ENCODE results near the gene BLOC1S5.

The BLOC1S5 gene, protein sequence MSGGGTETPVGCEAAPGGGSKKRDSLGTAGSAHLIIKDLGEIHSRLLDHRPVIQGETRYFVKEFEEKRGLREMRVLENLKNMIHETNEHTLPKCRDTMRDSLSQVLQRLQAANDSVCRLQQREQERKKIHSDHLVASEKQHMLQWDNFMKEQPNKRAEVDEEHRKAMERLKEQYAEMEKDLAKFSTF

DNA sequence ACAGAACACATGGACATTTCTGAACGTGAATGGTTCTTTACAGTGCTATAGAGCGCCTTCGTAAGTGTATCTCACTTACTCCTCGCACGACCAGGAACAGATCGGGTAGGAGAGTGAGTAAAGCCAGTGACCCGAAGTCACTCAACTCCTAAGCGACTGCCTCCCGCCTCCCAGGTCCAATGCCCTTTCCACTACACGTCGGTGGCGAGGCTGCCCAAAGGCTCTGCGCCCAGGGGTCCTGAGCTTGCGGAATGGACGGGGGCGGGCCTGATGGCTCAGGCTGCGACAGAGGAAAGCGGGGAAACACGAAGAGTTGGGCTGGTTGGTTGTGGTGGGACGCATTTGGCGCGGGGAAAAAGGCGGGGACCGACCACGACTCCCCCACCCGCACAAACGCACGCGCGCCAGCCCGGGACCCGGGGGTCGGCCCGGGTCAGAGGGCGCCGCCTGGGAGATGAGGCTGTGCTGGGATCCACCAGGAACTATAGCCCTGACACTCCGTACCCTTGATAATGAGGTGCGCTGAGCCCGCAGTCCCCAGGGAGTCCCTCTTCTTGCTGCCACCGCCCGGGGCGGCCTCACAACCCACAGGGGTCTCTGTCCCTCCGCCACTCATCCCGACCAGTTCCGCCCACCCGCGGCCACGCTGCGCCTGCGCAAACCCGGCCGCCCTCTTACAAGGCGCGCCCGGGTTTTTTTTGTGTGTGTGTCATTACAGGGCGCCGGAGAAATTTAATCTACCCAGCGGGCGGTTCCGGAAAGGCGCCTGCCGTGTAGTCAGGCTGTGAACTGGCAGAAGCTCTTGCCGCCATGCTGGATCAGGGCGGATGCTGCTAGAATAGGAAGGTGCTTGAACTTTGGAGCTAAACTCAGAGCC is at the start of gene BLOC1S5:
TSS of gene BLOC1S5 (minus strand) at position 629 of the 877 bp plus-strand sequence. CDS start at position 616, 13 bp downstream.
- DNase-seq = peak; percentile 99

DNA sequence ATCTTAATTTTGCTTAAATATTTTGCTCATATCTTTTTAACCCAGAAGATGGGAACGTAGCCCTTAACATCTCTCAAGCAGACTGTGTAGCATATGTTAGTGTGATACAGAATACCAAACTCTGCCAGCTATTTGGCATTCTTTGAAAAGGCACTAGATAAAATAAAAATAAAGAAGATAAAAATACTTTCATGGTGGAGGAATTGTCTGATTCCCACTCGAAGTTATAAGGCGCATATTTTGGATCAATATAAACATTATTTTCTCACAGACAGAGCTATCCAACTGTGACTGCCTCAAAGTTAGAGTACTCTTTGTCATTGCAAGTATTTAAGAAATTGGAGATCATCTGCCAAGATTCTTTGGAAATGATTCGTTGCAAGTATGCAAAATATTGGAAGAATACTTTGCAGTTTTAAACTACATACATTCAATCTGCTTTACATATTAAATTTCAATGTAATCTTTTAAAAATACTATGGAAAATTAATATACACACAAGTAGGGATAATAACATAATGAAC is 49.0 kb upstream of the BLOC1S5 start:
- DNase-seq = no peak

- DNase-seq = no peak
Measured at GRCh38 chr6:8110725-8111124, 46.5 kb upstream of the BLOC1S5 start.

GRCh38 chr6:8110117-8110721 is 46.0 kb upstream of the BLOC1S5 start:
- no peak for DNase-seq

GRCh38 chr6:8108759-8109539 is 44.8 kb upstream of the BLOC1S5 start:
- no peak for DNase-seq

DNA sequence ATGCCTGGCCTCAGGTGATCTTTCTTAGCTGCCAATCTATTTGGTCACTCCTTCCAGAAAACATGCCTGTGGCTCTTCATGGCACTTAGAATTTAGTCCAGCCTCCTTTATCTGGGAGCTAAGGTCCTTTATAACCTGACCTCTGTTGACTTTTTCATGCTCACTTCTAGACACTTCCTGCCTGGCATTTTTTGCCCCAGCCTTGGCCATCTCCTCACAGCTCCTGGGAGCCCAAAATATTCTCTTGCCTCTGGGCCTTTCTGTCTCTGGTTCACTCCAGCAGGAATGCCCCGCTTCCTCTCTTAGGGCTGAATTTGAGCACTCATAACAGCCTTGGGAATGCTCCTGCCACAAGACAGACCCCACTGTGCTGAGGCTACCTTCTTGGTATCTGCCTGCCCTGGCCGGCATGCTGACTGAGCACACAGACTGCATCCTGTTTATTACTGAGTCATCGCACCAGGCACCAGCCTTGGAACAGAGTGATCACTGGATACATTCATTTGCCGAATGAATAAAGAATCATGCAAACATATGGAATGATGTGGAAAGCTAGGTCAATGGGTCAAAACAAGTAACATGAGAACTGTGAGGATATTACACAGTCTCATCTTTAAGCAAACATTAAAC is 44.0 kb upstream of the BLOC1S5 start:
- DNase-seq = no peak

DNA sequence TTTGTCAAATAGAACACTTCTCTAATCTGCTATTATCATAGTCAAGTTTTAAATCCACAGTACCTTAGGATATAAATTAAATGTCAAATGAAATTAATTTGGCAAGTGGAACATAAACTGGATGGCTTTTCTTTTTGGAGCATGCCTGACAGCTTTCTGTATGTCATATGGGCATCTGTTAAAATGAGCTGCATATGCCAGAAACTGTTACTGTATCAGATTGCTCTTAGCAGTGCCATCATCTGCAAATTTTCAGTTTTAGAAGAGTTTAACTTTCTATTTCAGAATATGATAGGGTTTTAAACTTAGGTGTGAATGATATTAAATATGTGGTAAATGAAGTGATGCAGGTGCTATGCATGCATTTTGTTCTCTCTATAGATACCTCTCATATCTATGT is 41.6 kb upstream of the BLOC1S5 start:
- DNase-seq = no peak

DNA sequence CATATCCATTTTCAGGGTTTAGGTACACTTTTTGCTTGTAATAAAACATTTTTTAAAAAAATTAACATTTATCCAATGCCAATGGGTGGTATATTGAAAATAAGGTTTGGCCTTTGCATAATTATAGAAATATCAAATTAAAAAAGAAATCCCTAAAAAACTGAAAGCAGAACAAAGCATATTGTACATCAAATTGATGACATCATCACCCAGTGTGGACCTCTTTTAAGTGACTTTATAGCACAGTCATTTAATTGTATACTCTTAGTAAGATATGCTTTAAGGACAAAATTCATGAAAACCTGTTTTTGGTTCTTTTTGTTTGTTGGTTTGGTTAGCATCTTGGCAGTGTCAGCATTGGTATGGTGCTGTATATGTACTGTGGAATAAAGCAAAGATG is 39.5 kb upstream of the BLOC1S5 start:
- DNase-seq = no peak

- DNase-seq = peak; percentile 99
Measured at GRCh38 chr6:8102122-8102958, 38.2 kb upstream of the BLOC1S5 start, which contains the start of gene EEF1E1. EEF1E1 (minus strand) TSS chr6:8102548; CDS start chr6:8102521, 27 bp downstream.

GRCh38 chr6:8100159-8100854 is 36.1 kb upstream of the BLOC1S5 start:
- no peak for DNase-seq

- no peak for DNase-seq
Measured at GRCh38 chr6:8090650-8091049, 26.5 kb upstream of the BLOC1S5 start.

DNA sequence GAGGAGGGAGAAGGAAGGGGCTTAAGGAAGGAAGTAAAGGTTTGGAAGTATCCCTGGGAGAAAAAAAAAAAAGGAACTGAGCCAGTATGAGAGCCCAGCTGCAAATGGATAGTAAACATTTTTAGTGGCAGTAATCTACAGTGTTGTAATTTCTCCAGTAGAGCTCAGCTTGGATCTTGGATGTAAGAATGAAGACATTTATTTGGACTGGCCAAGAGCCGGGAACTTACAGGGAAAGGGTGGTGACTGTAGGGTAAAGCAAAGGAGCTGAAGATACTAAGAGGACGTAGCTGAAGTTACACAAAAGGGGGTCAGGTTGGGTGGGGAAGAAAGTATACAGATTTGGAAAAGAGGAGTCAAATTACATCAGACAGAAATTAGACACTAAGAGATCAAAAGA is 24.7 kb upstream of the BLOC1S5 start:
- no peak for DNase-seq

DNA sequence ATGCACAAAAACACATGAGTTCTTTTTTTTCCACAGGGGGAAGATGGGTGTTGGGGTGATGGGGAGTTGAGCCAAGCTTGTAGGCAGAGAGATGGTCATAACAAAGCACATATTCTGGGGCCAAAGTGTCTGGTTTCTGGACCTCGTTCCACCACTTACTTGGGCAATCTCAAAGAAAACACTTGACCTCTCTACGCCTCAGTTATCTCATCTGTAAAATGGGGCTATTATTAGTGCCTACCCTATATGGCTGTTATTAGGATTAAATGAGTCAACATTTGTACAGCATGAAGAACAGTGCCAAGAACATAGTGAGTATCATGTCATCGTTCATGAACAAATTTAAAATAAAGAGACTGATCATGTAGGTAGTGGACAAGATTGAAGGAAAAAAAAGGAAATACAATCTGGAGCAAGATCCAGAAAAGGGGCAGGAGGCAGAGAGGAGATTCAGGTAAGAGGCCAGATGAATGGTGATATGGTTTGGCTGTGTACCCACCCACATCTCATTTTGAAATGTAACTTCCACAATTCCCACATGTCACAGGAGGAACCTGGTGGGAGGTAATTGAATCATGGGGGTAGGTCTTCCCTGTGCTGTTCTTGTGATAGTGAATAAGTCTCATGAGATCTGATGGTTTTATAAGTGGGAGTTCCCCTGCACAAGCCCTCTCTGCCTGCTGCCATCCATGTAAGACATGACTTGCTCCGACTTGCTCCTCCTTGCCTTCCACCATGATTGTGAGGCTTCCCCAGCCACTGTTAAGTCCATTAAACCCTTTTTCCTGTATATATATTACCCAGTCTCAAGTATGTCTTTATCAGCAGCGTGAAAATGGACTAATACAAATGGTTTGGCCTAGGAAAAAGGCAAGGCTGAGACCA is 23.9 kb upstream of the BLOC1S5 start:
- no peak for DNase-seq

- no peak for DNase-seq
Measured at GRCh38 chr6:8086755-8087306, 22.6 kb upstream of the BLOC1S5 start.

DNA sequence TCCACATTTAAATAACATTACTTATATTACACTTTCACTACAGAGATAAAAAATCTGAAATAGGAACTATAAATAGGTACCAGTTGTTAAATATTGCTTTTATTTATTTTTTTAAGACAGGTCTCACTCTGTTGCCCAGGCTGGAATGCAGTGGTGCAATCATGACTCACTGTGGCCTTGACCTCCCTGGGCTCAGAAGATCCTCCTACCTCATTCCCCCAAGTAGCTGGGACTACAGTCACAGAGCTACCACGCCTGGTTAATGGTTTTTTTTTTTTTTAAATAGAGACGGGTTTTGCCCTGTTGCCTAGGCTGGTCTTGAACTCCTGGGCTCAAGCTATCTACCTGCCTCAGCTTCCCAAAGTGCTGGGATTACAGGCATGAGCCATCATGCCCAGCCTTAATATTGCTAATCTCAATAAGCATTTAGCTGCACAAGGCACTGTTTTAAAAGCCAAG is 20.9 kb upstream of the BLOC1S5 start:
- DNase-seq = no peak

DNA sequence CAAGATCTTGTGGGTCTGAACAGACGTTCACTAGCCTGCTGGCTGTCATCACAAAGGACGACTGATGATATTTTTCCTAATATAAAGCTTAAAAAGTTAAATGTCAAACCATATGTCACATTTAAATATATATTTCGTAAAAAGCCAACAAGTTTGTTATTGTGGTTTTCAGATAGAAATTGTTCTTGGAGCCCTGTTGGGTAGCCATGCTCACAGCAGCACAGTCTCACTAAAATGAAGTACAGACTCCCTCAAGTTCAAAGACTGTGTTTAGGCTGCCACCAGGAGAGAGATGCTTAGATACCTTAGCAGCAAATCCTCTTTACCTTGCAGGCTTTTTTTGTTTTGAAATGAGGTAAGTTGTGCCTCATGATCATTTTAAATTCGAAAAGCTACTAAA is 20.4 kb upstream of the BLOC1S5 start:
- no peak for DNase-seq

GRCh38 chr6:8082954-8083858 is 19.0 kb upstream of the BLOC1S5 start:
- DNase-seq = no peak

DNA sequence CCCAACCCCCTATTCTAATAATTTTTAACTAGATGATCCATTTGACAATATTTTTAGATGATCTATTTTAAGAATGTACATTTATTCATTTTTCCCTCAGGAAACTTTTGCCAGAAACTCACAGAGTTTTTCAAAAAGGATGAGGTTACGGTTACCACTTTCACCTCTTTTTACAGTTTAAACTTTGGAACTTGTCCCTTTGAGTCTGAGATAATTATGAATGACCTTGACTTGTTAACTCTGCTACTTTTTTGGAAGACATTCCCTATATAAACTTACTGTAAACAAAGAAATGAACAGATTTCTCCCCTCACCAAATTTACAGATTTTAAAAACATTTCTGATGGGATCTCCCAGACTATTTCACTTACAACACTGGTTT is 18.4 kb upstream of the BLOC1S5 start:
- no peak for DNase-seq

All from activated CD8-positive, alpha-beta memory T cell treated with anti-CD3 and anti-CD28 coated beads for 24 hours (primary cell).